ENCODE data around the gene SNRPA1.

Gene SNRPA1

DNA sequence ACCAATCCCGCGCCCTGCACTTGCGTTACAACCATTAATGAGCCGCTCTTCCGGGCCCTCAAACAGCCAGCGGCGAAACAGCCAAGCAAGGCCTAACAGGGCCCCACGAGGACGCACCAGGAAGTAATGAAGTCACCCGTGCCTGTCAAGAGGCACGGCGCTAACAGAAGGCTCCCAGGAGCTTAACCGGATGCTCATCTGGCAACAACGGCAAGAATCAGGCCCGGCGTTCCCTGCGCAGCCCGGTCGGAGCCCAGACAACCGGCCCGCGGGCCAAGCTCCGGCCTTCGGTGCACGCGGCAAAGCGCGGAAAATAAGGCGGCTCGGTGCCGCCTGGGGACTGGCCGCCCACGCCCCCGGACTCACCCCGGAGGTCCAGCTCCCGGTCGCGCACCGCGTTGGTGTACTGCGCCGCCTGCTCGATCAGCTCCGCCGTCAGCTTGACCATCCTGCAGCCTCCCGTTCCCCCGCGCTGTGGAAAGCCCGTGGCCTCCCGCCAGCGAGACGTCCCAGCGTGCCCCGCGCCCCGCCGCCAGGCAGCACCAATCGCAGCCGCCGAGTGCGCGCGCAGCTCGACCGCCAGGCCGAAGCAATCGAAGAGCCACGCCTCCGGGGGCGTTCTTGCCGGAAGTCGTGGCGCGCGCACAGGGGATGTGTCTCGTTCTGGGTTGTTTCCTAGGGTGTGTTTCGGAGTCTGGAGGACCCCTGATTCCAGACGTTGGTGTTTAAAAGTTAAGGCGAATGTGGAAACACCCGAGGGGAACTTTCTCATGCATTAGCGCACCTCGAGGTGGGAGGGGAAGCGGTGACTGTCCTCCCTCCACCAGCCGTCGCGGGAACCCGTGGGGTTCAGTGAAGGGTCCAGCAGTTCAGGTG, at the start of gene SNRPA1:
TSS of gene SNRPA1 (minus strand) at position 518 of the 876 bp plus-strand sequence. CDS start at position 448, 70 bp downstream.
- DNase-seq: peak; percentile 94 to 98 (median 96)

DNA sequence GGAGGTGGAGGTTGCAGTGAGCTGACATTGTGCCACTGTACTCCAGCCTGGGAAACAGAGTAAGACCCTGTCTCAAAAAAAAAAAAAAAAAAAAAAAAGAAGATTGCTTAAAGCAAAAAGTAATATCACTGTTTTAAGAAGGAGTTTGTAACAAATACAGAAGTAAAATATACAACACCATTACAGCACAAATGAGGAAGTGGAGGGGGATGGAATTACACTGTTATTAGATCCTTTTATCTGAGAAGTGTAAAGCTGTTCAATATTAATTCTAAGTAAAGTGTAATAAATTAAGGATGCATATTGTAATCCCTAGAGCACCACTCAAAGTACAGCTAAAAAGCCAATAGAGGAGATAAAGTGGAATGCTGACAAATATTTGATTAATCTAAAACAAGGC, 47.0 kb upstream of the SNRPA1 start:
- no peak for DNase-seq

DNA sequence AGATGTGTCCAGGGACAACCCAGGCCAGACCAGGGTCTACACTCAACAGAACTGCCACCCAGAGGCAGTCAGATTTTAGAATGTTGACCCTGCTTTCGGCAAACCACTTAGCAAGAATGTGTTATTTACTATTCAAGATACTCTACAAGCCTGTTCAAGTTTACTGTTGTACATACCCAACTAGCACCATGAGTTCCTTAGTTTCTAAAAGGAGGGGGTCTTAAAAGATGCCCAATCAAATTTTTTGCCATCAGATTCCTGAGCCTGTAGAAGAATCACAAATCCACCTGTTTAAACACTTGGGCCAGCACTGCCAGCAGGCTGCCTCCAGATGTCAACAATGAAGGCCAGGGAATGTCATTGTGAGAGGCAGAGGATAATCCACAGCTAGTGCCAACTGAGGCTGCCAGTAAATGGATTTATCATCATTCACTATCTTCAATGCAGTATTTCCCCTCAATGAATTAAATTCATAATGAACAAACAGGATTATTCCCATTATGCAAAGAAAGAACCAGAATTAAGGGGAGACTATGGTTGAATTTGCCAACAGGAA, 43.5 kb upstream of the SNRPA1 start:
- DNase-seq: no peak

DNA sequence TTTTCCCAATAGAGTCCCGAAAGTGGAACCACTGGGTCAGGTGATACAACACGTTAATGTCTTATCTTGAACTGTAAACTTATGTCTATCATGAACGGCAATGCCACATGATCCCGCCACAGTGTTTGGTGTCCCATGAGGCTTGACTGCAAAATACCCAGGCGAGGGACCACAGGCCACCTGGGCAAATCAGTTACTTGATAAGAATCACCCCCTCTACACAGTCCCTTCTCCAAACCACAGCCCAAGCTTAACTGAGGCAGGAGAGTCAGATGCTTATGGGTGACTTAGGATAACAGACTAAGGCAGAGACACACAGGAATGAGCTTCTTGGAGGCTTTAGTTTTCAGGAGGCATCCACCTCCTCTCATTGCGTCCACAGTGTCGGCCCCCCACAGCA, 42.9 kb upstream of the SNRPA1 start:
- DNase-seq: no peak

DNA sequence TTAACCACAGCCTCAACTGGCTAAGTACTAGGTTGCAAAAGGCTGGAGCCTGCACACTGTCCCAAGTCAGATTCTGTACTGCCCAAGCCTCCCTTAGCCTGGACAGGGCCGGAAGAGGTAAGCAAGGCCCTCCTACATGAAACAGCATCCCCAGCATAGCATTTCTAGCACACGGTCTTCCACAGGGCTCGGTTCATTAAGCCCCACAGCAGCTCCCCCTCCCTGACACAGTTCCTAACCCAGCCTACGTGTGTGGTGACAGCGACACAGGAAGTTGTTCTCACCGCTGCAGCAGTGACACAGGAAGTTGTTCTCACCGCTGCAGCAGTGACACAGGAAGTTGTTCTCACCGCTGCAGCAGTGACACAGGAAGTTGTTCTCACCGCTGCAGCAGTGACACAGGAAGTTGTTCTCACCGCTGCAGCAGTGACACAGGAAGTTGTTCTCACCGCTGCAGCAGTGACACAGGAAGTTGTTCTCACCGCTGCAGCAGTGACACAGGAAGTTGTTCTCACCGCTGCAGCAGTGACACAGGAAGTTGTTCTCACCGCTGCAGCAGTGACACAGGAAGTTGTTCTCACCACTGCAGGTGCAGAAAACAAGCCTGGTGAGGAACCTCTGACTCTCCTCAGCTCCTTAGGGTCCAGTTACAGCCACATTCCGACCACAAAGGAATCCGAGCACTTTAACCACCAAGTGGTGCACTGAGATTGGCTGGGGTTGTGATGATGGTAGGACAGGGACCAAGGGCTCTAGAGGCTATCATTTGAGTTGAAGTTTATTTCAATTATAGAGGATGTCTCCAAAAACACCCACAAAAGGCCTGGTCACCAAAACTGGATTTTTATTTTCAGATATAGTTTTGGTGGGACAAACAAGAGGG, 39.1 kb upstream of the SNRPA1 start:
- peak in 2 of 4 experiments; percentile 13 to 26 for DNase-seq

DNA sequence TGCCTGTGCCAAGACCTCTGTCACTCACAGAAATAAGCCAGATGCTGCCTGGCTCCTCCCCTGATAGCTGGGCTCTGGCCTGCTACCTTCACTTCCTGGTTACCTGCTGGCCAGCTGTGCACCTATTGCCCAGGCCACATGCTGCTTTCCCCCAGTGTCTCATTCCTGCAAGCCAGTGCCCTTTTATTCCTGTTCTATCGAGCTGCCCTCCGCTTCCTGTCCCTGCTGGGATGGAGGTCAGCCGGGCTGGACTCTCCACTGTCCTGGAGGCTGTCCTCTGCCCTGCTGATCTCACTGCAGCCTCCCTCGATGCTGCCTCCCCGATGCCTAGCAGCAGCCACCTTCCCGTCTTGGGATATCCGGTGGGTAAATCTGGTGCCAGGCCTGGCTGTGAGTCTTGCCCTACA, 37.0 kb upstream of the SNRPA1 start:
- no peak for DNase-seq

DNA sequence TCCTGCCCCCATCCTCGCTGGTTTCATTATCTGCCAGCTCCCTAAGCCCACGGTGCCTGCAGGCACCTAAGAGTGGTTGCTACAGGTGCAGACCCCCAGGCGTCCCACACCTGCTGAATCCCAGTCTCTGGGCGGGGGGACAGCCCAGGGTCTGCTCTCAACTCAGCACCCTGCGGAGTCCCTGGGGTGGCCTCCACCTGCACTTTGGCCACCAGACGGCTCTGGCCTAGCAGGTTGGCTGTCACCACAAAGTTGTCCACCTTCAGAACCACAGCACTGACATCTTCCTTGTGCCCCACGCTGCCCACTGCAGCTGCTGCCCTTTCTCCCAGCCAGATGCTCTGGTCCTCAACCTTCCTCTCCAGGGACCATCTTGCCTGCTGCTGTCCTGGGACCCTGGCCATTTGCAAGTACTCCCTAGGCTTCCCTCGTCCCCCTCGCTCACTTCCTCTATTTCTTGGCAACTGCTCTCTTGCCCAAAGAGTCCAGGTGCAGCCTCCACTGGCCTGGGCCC, 34.9 kb upstream of the SNRPA1 start:
- DNase-seq: no peak

DNA sequence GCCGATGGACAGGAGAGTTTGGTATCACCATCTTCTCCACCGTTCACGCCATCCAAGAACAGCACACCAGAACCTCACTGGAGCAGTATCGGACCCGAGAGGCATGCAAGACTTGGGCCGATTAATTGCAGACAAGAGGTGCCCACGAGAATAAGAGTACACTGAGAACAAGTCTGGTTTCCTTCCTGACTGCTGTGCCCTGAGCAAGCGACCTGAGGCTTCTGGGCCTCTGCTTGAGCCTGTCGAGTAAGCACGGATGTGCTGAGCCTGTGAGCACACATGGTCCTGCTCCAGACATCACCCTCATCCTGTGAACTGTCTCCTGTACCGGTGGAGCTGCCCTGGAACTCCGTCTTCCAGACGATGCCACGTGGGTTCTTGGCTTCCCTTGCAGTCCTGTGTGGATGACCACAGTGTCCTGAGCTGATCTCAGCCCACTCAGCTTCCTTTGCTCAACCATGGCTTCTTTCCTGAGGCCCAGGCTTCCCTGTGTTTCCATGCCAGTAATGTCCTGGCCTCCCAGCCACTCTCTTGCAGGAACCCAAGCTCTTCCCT, 34.3 kb upstream of the SNRPA1 start:
- DNase-seq: no peak

DNA sequence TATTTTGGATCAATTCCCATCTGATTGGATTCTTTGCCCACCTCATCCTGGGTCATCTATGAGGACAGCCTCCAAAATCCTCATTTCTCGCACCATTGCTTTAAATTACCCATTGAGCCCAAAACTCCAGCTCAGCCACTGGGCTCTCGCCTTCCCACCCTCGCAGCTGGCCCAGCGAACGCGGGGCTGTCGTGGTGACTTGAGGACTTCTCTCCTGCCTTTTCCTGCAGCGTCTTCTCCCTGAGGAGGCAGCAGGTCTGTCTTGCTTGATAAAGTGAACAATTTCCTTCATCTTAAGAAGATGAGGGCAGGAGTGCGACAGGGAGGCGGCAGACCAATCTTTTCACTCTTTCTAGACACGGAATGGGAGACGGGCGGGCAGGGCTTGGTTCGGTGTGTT, 33.0 kb upstream of the SNRPA1 start:
- no peak for DNase-seq

DNA sequence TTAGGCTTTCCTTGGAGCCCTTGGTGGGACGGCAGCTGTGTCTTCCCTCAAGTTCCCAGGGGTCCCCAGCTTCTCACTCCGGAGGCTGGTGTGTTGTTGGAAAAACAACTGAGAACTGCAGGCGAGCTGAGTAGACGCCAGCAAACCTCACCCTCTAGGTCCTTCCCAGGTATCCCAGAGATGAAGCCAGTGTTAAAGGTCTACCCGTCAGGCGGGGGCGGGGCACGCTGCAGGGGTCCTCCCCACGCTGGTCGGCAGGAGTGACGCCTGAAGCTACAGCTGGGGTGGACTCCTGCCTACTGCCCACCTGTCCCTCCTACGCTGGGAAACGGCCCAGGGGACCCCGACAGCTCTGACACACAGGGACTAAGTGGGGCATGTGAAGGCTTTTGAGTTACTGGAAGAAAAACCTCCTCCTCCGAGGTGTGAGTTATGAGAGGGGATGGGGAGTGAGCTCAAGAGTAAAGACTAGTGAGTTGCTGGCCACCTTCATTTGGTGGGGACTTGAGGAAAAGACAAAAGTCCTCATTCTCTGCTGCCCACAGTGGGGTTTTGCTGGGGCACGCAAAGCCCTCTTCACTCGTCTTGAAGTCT, 32.2 kb upstream of the SNRPA1 start:
- no peak for DNase-seq

DNA sequence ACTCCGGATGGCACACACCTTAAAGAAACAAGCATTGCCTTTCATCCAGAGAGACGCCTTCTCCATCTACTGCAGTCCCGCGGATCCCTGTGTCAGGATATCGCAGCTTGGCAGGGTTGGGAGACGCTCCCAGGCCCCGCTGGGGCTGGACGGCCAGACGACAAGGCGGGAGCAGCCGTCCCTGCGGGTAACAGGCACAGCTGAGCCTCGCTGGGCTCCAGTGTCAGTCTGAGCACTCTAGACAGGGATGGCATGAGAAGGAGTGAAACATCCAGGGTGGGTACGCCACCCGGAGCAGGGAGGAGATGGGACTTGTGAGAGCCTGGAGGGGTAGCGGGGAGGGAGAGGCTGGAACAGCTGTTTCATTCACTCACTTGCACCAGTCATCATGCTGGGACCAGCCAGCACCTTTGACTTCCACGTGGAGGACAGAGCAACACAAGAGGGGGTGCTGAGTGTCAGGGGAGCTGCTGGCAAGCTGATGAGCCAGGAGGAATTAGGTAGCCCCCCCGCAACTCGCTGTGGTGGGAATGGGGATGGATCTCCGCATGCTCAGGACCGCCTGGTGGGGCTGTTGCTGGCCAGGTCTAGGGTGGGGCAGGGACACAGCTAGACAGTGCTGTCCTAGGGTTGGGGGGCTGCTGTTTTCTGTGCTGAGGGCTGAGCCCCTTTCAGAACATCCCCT, 31.6 kb upstream of the SNRPA1 start:
- DNase-seq: no peak

DNA sequence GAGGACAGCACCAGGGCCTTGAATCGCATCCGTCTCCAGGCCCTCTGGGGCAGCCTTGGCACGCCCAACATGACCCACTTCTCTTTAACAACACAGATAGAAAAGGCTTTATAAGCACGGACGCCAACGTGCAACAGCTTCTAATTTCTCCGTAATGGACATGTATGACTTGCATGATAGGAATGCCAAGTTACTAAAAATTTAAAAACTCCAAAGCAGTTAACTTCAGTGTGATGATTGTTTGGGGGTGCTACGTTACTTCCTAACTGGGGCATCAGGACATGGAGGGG, 30.9 kb upstream of the SNRPA1 start:
- DNase-seq: no peak

DNA sequence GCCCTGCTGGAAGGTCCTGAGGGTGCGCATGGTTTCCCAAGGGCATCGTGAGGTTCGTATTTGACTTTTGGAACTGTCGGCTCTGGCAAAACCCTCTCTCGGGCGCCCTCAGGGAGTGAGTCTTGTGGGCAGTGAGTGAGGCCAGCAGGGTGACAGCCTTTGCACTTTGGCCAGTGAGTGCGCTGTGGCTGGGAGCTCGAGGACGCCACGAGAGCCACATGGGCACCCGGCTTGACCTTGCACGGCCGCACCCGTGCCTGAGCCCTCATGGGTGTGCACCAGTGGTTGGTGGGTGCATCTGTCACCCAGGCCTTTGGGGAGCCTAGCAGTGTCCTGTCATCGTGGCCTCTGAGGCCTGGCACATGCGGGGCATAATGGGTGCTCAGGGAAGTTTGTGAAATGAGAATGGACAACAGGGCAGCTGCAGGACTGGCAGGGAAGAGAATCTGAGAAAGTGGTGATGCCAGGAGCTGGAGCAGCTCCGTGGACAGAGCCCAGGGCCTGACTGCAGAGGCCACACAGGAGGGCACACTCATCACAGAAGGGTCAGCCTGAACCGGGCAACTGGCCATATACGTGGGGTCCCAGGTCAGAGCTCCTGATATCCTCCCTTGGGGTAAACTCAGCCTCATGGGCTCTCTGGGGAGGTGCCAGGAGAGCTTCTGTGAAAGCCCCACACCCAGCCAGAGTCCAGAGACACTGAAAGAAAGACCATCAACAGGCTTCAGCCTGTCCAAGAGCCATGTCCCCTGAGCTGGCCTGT, 30.4 kb upstream of the SNRPA1 start:
- no peak for DNase-seq

DNA sequence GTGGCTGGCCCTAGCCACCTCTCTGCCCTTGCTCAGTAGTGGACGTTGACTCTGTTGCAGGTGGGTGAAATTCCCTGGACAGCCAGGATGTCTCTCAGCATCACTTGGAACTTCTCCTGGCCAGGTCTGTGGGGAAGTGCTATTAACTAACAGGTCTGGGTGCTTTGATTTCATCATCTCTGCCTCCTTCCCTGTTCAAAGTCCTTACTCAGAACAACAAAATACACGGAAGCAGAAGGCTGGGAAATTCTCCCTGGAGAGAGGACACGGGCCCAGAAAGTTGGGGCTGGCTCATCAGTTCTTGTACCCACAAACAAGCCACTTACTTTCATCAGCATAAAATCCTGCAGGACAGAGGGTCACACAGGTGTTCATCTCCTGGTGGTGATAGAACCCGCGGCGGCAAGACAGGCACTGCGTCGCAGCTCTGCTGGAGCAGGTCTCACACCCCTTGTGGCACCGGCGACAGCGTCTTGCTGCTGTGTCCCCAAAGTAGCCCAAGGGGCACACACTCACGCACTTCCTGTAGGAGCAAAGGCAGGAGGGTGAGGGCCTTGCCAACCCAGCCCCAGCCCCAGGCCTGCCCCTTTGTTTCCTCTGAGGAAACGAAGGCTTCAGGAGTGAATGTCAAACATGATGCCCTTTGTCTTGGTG, 29.6 kb upstream of the SNRPA1 start:
- no peak for DNase-seq

DNA sequence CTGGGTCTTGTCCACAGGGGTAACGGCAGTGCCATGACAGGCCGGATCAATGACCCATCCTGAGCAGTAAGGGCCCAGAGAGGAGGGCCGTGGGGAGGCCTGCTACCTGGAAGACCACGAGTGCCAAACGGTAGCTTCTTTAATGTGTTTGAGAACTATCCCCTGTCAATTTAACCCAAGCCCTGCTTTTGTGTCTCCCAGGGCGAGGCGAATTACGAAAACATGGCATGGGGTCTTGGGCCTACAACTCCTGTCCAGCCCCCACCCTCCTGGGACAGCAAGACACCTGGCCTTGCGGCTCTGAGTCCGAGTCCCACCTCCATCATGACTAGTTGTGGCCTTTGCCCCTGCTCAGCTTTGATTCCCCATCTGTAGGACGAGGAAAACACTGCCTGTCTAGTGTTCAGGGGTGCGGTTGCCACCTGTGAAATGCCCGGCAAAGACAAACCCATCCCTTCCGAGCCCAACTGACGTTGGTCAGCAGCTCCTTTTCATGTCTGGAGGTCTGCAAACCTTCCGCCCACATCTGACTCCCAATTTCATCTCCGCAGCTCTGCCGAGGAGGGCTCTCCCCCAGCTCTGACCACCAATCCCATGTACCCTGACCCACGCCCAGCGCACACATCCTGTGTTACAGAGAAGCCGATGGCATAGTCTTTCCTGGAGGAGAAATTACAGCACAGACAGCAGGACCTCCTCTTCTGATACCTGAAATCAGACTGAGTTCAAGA, 28.9 kb upstream of the SNRPA1 start:
- DNase-seq: no peak

DNA sequence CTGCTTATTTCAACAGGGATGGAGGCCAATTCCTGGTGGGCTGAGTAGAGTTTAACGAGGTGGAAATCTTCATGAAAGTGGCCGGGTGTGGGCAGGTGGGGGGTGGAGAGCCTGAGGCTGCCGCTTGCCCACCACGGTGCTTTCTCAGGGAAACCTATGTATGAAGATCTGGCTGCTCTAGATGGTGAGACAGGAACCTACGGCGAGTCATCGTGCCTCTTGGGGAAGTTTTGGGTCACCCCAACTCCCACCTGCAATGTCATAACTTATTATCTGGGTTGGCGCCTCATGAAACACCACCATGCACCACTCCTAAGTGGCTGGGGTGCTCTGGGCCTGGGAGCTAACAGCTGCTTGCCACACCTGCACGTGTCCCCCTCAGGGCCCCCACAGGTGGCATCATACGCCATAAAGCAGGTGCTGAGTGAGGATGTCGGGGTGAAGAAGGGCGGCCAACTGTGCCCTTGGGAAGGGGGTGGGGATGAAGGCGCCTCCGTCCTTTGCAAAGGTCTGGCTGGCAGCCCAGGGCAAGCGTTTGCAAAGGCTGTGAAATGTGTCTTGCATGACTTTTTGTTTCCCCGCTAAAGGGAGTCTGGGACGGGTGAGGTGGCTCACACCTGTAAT, 27.9 kb upstream of the SNRPA1 start:
- DNase-seq: no peak

DNA sequence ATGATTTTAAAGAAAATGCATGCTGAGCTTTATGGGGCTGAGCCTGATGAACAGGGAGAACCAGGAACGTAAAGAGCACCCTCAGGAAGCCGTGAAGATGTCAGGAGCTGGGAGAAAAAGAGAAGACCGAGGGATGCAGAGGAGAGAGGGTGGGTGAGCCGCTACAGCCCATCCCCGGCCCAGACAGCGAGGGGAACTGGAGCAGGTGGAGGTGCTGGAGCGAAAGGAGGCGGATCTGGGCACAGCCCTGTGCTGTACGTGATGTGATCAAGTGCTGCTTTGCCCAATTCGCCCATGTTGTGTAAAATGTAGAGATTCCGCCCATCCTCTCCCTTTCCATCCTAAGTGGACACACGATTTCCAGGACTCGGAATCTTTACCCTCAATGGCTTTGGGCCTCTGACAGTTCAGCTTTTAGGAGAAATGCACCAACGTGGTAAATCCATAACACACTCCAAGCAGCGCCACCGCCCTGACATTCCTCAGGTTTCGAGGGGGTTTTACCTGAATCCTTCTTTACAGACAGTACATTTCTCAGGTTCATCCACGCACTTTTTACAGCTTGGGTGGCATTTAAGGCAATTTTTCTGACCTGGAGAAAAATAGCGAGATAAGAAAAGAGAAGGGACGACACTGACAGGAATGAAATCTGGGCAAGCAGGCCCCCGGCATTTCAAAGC, 27.1 kb upstream of the SNRPA1 start:
- DNase-seq: no peak

DNA sequence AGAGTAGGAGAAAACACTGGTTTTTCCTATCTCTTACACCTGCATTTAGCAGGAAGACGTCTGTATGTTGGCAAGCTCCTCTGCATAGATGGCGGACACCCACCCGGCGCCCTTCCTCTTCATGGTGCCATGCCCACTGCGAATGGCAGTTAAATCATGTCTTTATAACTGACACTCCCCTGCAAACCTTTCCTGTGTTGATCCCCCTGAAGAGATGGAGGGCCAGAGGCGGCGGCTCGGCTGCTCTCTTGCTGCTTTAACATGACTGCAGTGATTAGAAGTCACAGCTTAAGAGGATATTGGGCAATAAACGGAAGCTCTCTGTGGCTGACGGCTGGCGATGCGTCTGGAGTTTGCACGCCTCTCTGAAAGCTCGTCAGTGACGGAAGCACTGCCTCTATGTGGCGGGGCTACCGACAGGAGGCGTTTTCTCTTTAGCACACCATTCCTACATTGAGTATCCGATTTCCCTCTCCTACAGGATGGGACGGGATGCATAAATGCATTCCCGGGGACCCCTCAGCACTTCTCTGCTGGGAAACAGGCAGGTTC, 25.5 kb upstream of the SNRPA1 start:
- peak in 2 of 4 experiments; percentile 27 to 34 for DNase-seq

DNA sequence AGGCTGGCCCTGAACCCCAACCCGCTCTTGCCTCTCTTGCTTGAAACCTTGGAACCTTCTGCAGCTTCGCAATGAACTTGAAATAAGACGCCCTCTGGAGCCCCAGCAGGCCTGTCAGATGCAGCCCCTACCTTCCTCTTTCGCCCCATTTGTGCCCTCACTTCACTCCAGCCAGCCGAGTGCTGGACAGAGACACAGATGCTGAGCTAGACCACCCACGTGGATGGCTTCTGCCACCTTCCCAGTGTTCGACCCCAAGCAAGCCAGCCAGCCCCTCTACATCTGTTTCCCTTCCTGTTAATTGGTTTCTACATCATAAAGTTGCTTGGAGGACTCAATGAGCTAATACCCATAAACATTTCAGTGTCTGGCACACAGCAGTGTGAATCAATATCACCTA, 23.8 kb upstream of the SNRPA1 start:
- DNase-seq: no peak
